Stimulated activated memory B cell treated with anti-CD40 and anti-IgM and Interleukin-4, amounts not matched to agents 10 μg/mL and 1 μg/mL and 100 μg/mL, for 72 hours (primary cell): ENCODE results near the gene CYB561D2.
A peak's percentile ranks its signal among the peaks of the same experiment; 100 is the strongest.

Experiments used
- ATAC-seq: fragments of 150-1000 bp; cut with Tn5 transposase; 2 replicates; pipeline ENCODE4 v1.10.0; 2021
- H3K27ac Mint-ChIP-seq: one replicate; pipeline ENCODE4 v1.8.0; 2022; ENCODE audit warnings: mild to moderate bottlenecking, mixed read lengths
- H3K27me3 Mint-ChIP-seq: one replicate; pipeline ENCODE4 v1.8.0; 2022; ENCODE audit warnings: mixed read lengths
- H3K36me3 Mint-ChIP-seq: one replicate; pipeline ENCODE4 v1.8.0; 2022; ENCODE audit warnings: mixed read lengths
- H3K4me1 Mint-ChIP-seq: one replicate; pipeline ENCODE4 v1.8.0; 2022; ENCODE audit warnings: mixed read lengths
- H3K4me3 Mint-ChIP-seq: one replicate; pipeline ENCODE4 v1.8.0; 2022; ENCODE audit warnings: mild to moderate bottlenecking, moderate library complexity, mixed read lengths
- H3K9me3 Mint-ChIP-seq: one replicate; pipeline ENCODE4 v1.8.0; 2022; ENCODE audit warnings: mixed read lengths

The CYB561D2 gene

DNA sequence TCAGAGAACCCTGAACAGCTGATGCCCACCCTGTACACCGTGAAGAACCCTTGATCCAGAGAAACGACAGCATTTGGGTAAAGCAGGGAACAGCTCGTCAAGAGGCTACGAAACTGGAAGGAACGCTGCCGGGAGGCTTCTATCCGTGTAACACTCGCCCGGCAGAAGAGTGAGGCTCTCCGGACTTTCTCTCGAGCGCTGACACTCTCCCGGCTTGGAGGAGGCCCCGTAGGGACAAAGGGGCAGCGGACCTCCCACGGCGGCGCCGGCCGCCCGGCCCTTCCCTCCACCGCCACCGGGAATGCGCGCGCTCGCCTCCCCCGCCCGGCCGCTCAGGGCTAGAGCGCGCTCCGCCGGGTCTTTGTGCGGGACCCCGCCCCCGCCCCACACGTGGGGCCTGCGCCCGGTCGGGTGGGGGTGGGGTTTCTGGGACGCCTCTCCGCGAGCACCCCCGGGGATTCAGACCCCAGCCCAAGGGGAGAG lies 29.8 kb upstream of the CYB561D2 start:
- Mint-ChIP-seq H3K9me3 (no peaks in the 10 kb centered on the region), H3K36me3 (peaks cover 21% of the 10 kb centered on the region), H3K4me1 (peaks cover 78% of the 10 kb centered on the region), H3K27ac (peak overlapping the region; percentile 97), H3K4me3 (peak overlapping the region; percentile 77), H3K27me3 (no peaks in the 10 kb centered on the region)
- ATAC-seq = peak; percentile 82

DNA sequence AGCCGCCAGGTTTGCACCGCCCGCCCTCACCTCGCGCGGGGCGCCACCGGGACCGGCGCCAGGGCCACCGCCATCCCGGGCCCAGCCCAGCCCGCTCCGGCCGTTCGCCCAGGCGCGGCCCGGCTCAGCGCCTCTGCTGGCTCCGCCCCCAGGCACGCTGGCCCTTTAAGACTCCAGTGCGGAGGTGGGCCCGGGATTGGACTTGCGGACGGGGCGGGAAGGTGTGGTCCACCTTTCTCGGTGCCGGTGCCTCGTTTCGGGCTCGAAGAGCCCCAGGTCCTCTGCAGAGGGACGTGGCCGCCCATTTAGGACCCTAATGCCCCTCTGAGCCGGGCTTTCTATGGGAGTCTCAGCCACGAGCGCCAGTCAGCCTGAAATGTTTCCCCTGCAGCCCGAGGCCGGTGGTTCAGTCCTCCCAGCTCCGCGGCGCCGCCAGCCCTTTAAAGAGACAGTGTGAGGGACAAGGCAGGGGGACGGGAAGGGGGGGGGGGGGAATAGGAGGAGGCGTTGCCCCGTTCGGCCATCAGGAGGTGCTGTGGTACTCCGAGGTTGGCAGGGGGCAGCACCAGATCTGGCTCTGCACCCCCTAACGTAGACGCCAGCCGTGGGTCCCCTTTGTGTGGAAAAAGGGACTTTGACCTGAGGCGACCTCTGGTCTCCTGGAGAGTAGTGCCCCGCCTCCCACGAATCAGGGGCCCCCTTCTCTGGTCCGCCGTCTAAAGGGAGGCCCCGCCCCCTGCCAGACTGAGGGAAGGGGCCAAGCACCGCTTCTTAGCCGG lies 29.1 kb upstream of the CYB561D2 start:
- Mint-ChIP-seq H3K4me1 (peaks cover 78% of the 10 kb centered on the region), H3K27ac (peak overlapping the region; percentile 97), H3K4me3 (peak overlapping the region; percentile 82), H3K9me3 (no peaks in the 10 kb centered on the region), H3K36me3 (peaks cover 17% of the 10 kb centered on the region), H3K27me3 (no peaks in the 10 kb centered on the region)
- peak; percentile 90 for ATAC-seq

DNA sequence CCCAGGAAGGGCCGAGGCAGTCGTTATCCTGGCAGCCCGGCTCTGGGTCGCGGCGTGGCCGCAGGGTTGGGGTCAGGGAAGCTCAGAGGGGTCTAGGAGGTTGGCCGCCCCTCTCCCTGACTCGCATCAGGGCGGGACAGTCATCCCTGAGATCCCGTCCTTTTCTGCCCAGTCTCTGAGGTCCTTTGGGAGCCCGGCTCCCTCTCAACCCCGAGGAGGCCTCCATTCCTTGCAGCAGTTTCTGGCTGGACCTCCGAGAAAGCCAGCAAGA lies 28.6 kb upstream of the CYB561D2 start:
- Mint-ChIP-seq H3K9me3 (no peaks in the 10 kb centered on the region), H3K27me3 (no peaks in the 10 kb centered on the region), H3K36me3 (peaks cover 12% of the 10 kb centered on the region), H3K4me1 (peaks cover 78% of the 10 kb centered on the region), H3K4me3 (peak overlapping the region; percentile 82), H3K27ac (peak overlapping the region; percentile 97)
- ATAC-seq = no peak

DNA sequence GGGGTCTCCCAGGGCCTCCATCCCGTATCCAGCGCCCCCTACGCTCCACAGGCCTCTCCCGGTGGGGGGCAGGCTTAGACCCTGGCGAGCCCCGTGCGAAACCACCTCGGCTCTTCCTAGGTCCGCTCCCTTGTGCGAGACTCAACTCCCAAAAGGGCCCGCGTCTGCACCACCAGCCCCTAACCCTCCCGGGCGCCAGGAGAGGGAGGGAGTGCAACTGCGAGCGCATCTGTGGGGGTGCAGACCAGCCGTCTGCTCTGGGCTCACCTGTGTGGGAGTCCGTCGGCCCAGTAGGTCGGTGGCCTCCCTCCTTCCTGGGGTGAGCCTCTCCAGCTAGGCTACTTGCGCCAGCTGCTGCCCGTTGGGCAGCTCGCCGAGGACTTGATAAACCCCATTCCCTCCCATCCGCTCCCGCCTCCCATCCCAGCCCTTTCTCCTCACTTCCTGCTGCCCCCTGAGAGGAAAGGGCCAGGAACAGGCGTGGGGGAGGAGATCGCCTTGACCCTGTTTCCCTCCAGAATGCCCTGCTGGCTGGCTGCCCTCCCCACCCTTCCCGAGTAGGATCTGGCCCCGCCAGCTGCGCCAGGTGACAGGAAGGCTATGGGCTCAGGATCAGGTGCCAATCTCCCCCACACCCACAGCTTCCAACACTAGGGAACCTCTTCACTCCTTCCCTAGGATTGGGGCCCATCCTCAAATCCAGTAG lies 28.1 kb upstream of the CYB561D2 start, which contains the start of gene HYAL2:
HYAL2 (minus strand) TSS at position 360 of the 706 bp plus-strand sequence. CDS start 2,256 bp downstream, outside the sequence.
- Mint-ChIP-seq H3K27ac (peak within 1 kb of the TSS; percentile 97), H3K9me3 (no peaks in the 10 kb centered on the region), H3K36me3 (peaks cover 12% of the 10 kb centered on the region), H3K27me3 (no peaks in the 10 kb centered on the region), H3K4me3 (peak within 1 kb of the TSS; percentile 82), H3K4me1 (peaks cover 79% of the 10 kb centered on the region)
- no peak for ATAC-seq

DNA sequence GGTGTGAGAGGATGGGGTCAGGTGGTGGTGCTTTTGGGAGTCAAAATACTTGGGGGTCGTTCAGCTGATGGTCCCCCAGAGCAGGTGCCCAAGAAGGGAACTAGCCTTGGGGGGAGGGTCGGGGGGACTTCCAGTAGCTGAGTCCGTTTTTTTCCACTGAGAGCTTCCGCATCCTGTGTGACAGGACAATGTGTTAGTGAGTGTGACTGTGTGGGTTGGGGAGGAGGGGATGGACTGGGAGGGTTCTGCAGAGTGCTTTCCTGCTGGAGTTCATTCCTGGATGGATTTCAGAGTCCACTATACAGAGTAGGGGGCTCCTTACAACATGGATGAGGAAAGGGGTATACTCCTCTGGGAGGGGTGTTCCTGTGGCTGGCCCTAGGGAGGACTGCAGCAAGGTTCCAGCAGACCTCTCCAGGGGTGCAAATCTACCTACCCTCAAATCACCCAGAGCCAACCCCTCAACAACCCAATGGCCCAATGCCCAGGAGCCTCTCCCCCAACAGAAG lies 27.5 kb upstream of the CYB561D2 start:
- Mint-ChIP-seq H3K4me3 (no peak overlapping the region), H3K36me3 (peaks cover 12% of the 10 kb centered on the region), H3K4me1 (peaks cover 77% of the 10 kb centered on the region), H3K9me3 (no peaks in the 10 kb centered on the region), H3K27me3 (no peaks in the 10 kb centered on the region), H3K27ac (peak overlapping the region; percentile 5)
- ATAC-seq = no peak

DNA sequence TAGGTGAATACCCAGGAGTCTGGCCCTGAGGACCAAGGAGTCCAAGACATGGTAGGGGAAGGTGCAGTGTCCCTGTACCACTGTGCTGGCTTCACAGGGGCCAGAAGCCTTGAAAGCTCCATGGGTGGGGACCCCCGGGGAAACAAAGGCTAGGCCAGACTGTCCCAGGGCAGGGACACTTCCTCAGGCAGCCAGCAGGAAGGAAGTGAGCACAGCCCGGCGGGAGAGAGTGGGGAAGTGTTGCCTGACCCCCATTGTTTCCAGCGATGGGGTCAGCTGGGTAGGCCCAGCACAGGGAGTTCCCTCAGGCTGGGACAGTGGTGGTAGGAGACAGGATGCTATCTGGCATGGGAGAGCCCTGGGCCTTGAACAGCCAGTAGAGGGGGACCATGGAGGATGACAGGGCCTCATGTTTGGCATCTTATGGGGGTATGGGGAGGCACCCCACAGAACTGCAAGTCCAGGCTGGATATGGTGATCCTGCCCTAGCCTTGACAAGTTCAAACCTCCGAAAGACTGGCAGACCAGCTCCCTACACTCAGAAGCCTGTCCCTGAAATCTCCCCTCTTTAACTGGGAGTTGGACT lies 27.0 kb upstream of the CYB561D2 start:
- peaks cover 77% of the 10 kb centered on the region for H3K4me1 Mint-ChIP-seq
- peak overlapping the region; percentile 5 for H3K27ac Mint-ChIP-seq
- no peaks in the 10 kb centered on the region for H3K27me3 Mint-ChIP-seq
- ATAC-seq = no peak
- no peak overlapping the region for H3K4me3 Mint-ChIP-seq
- no peaks in the 10 kb centered on the region for H3K9me3 Mint-ChIP-seq
- H3K36me3 Mint-ChIP-seq = peaks cover 12% of the 10 kb centered on the region

DNA sequence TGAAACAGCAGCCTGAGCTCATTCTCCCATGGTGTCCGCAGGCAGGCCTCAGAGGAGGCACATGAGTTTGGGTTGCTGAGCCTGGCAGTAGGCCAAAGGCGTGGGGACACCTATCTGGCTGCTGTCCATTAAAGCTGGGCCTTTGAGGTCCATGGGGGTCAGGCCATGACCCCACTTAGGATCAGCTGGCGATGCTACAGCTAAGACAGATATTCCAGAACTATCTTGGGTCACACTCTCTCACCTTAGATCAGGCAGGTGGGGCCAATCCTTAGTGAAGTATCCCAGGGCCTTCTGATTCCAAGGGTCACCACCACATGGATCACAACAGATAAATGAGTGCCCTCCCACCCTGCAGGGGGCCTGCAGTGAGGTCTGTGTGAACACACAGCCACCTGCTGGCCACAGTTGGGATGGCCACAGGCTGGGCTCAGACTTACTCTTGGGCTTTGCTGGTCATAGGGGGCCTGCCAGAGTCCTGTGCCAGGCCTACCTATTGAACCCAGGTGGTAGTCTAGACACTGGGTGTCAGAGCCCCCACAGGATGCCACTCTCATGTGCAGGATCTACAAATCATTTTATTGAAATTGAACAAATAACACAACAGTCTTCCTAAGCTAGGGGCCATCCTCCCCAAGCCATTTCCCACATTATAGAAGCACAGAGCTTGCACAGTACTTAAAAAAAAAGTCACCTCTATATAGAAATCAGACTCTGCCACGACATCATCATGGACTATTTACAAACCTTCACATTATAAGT lies 26.1 kb upstream of the CYB561D2 start:
- peak overlapping the region; percentile 5 for H3K27ac Mint-ChIP-seq
- no peak for ATAC-seq
- no peaks in the 10 kb centered on the region for H3K27me3 Mint-ChIP-seq
- H3K4me3 Mint-ChIP-seq = no peak overlapping the region
- peaks cover 12% of the 10 kb centered on the region for H3K36me3 Mint-ChIP-seq
- peaks cover 69% of the 10 kb centered on the region for H3K4me1 Mint-ChIP-seq
- H3K9me3 Mint-ChIP-seq = no peaks in the 10 kb centered on the region

DNA sequence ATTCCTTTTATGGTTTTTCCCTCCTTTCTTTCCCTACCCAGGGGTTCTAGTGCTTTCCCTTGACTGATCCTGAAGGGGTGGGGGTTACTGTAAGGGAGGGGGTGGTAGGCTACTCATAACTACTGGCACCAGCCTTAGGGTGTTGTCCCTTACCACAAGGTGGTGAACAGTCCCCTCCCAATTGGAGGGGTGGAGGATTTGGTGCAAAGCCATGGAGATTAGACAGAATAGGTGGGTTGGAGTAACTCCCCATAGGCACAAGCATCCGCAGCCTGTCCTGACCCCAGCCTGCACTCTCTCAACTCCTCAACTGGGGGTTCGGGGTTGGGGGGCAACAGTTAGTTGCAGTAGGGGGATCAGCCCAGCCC lies 25.6 kb upstream of the CYB561D2 start:
- H3K4me3 Mint-ChIP-seq = no peak overlapping the region
- ATAC-seq = no peak
- H3K9me3 Mint-ChIP-seq = no peaks in the 10 kb centered on the region
- H3K27ac Mint-ChIP-seq = no peak overlapping the region
- H3K4me1 Mint-ChIP-seq = peaks cover 63% of the 10 kb centered on the region
- peaks cover 17% of the 10 kb centered on the region for H3K36me3 Mint-ChIP-seq
- no peaks in the 10 kb centered on the region for H3K27me3 Mint-ChIP-seq

DNA sequence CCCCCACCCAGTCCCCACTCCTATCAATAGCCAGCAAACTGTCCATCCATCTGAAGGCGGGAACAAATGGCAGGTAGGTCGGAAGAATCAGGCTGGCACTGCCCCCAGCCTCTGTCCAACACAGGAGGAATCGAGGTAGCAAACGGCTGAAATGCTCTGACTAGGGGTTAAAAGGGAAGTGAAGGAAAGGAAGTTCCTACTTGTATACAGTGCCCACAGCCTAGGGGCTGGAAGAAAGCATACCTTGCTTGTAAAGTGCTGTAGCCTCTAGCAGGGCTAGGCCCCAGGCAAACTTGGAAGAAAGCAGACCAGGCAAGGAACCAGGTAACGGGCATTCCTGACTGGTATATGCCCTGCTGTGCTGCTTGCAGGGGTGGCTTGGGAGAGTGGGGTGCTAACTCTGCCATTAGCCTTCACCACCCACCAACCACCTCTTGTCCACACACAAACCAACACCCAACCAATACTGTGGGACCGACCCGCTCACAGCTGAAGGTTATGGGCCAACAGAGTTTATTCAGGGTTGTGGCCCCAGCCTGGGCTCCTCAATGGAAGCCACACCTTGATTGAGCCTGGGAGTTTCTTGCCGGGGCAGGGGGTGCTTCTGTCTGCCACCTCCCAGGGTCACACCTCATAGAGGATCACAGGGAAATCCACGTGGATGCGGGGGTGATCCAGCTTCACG lies 25.0 kb upstream of the CYB561D2 start:
- Mint-ChIP-seq H3K27me3 (no peaks in the 10 kb centered on the region), H3K36me3 (peaks cover 22% of the 10 kb centered on the region), H3K4me1 (peaks cover 58% of the 10 kb centered on the region), H3K9me3 (no peaks in the 10 kb centered on the region), H3K27ac (no peak overlapping the region), H3K4me3 (no peak overlapping the region)
- ATAC-seq = no peak

DNA sequence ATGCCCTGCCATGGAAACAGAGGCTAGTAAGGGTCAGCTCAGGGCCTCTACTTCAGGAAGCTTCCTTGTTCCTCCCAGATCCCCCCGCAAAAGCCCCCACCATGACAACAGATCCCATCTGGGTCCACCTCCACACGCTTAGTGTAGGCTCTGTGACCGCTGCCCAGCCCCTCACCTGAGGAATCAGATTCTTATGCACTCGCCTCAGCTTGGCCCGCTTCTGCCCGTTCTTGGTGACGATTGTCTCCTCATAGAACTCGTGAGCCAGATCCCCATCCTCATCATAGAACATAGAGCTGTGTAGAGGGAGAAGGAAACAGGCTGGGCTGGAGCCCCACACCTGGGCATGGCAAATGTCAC lies 24.5 kb upstream of the CYB561D2 start:
- no peaks in the 10 kb centered on the region for H3K27me3 Mint-ChIP-seq
- H3K4me1 Mint-ChIP-seq = peaks cover 56% of the 10 kb centered on the region
- no peaks in the 10 kb centered on the region for H3K9me3 Mint-ChIP-seq
- H3K27ac Mint-ChIP-seq = no peak overlapping the region
- ATAC-seq = no peak
- peak overlapping the region; percentile 9 for H3K4me3 Mint-ChIP-seq
- peaks cover 24% of the 10 kb centered on the region for H3K36me3 Mint-ChIP-seq

DNA sequence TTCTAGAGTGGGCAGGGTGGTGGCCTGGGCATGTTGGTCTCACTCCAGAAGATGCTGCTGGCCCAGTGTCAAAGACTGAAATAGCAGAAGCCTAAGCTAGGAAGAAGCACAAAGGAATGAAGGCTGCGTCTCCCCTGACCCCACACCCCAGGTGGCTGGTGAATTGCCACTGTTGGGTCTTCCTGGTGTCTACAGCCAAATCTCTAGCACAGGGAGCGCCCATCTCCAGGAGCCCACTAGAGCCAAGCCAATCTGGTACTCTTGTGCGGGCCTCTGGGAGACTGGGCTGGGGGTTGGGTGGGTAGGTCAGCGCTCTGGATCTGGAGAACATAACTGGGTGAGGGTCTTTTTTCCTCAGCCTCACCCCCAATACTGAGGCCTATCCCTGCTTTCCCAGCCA lies 23.5 kb upstream of the CYB561D2 start:
- no peaks in the 10 kb centered on the region for H3K9me3 Mint-ChIP-seq
- H3K36me3 Mint-ChIP-seq = peaks cover 26% of the 10 kb centered on the region
- peaks cover 56% of the 10 kb centered on the region for H3K4me1 Mint-ChIP-seq
- peak overlapping the region; percentile 83 for H3K4me3 Mint-ChIP-seq
- H3K27me3 Mint-ChIP-seq = no peaks in the 10 kb centered on the region
- no peak for ATAC-seq
- H3K27ac Mint-ChIP-seq = peak overlapping the region; percentile 85

DNA sequence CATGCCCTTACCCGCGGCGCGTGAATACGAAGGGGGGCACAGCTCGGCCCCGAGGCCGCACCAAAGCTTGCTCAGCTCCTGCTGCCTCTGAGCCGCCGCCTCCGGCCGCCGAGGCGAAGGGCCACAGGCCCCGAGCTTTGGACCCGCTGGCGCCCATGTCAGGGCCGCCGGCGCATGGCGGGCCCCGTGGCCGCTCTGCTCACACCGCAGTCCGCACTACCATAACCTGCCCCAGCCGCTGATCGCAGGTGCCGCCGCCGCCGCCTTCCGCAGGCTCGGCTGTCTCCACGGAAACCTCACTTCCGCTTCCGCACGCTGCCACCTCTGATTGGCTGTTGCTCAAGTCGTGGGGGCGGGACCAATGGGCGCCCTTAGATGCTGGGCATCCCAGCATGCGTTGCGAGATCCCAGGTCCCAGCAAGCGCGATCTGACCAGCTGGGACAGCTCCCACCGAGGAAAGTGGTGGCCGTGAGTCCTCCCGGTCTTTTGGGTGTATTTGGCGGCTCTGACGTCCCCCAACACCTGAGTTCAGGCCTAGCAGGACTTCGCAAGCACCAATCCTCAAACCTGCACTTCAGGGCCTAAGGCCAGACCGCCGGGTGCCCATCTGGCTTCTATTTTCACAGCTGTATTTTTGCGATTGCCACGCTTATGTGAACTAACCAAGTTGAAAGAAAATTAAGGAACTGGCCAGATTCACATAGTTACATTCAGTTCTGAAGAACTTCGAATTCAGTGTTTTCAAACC lies 22.5 kb upstream of the CYB561D2 start, which contains the start of gene TUSC2:
TUSC2 (minus strand) TSS at position 281 of the 749 bp plus-strand sequence; CDS start at position 157, 124 bp downstream.
- ATAC-seq = peak; percentile 96
- H3K27ac Mint-ChIP-seq = peak within 1 kb of the TSS; percentile 85
- peaks cover 30% of the 10 kb centered on the region for H3K36me3 Mint-ChIP-seq
- H3K9me3 Mint-ChIP-seq = no peaks in the 10 kb centered on the region
- peak within 1 kb of the TSS; percentile 83 for H3K4me3 Mint-ChIP-seq
- H3K27me3 Mint-ChIP-seq = no peaks in the 10 kb centered on the region
- H3K4me1 Mint-ChIP-seq = peaks cover 47% of the 10 kb centered on the region

DNA sequence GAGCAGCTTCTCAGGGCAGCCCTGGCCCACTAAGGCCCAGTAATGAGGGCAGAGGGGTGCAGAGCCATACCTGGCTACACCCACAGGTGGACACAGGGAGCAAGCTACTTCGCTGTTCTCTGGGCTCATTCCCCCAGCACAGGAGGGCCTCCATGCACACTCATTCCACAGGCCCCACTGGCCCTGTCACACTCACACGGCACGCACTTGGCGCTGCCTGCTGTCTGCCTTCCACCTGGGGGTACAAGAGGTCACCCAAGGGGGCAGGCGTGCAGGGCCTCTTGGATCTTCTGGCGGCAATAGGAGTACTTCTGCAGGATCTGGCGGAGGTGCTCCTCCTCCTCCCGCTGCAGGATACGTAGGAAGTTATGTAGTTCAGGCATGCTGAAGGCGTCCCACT lies 20.3 kb upstream of the CYB561D2 start:
- Mint-ChIP-seq H3K4me1 (peaks cover 41% of the 10 kb centered on the region), H3K36me3 (peaks cover 20% of the 10 kb centered on the region), H3K4me3 (no peak overlapping the region), H3K9me3 (no peaks in the 10 kb centered on the region), H3K27ac (no peak overlapping the region), H3K27me3 (no peaks in the 10 kb centered on the region)
- no peak for ATAC-seq

DNA sequence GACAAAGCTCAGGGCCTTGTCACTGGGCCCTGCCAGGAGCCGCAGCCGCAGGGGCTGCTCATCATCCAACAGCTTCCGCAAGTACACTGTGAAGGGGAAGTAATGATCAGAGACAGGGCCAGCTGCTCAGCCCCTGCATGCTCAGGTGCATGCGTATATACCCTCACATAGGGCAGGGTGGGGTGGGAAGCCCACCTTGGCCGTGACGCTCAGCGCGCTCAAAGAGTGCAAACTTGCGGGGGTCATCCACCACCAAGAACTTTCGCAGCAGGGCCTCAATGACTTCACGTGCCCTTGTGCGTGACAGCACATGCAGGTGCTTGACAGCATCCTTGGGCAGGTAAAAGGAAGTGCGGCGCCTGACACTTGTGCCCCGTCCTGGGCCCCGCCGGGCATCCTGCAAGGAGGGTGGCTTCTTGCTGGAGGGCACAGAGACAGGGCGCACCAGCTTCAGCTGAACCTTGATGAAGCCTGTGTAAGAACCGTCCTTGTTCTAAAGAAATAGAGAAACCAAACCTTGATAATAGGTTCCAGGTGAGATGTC lies 19.2 kb upstream of the CYB561D2 start:
- H3K27me3 Mint-ChIP-seq = no peaks in the 10 kb centered on the region
- ATAC-seq = no peak
- H3K27ac Mint-ChIP-seq = no peak overlapping the region
- H3K9me3 Mint-ChIP-seq = no peaks in the 10 kb centered on the region
- H3K4me1 Mint-ChIP-seq = peaks cover 43% of the 10 kb centered on the region
- H3K36me3 Mint-ChIP-seq = peaks cover 19% of the 10 kb centered on the region
- no peak overlapping the region for H3K4me3 Mint-ChIP-seq
